CD14-positive monocyte (primary cell): ENCODE data around the gene PRKACG. TPM values are rescaled to one million over a fixed set of nuclear protein-coding genes. Genes with fewer than 3 reads are reported as not detected.

Source experiments
- DNase-seq, 3 donors: peaks; one replicate each; pipeline ENCODE4 v3.0.0-alpha.2; 2011 to 2022
- H2AFZ ChIP-seq: 2 replicates; pipeline ENCODE4 v1.6.0; 2012; ENCODE audit warnings: mild to moderate bottlenecking, low read depth, low read length, inconsistent platforms; ENCODE audit not compliant: insufficient read depth, poor library complexity, severe bottlenecking
- H3K27ac ChIP-seq, 2 donors: 1 replicate in 1 of 2; 2 replicates in 1 of 2; pipeline ENCODE4 v1.5.1; 2012 to 2013; ENCODE audit warnings: low read length in 2 of 2, control low read depth in 1 of 2, inconsistent platforms in 1 of 2, low read depth in 1 of 2, mild to moderate bottlenecking in 1 of 2
- H3K27me3 ChIP-seq, 2 donors: one replicate each; pipeline versions ENCODE4 v1.6.0 to v1.6.1; 2011 to 2013; ENCODE audit warnings: low read length in 2 of 2; ENCODE audit not compliant: control insufficient read depth in 2 of 2, insufficient read depth in 2 of 2
- H3K36me3 ChIP-seq, 2 donors: replicated peaks in 1 of 2; 1 replicate in 1 of 2; 2 replicates in 1 of 2; pipeline versions ENCODE4 v1.5.1 to v1.6.1; 2012 to 2013; ENCODE audit warnings: low read length in 2 of 2, control low read depth in 1 of 2, inconsistent platforms in 1 of 2, mild to moderate bottlenecking in 1 of 2; ENCODE audit not compliant: insufficient read depth in 2 of 2, control insufficient read depth in 1 of 2
- H3K4me1 ChIP-seq, 2 donors: 1 replicate in 1 of 2; 2 replicates in 1 of 2; pipeline versions ENCODE4 v1.5.1 to v1.6.1; 2012 to 2013; ENCODE audit warnings: low read length in 2 of 2, control low read depth in 1 of 2, inconsistent platforms in 1 of 2, mild to moderate bottlenecking in 1 of 2, moderate library complexity in 1 of 2; ENCODE audit not compliant: insufficient read depth in 2 of 2, control insufficient read depth in 1 of 2
- H3K4me2 ChIP-seq: replicated peaks from 2 replicates; pipeline ENCODE3; 2012; ENCODE audit warnings: low read length, moderate library complexity, mild to moderate bottlenecking; ENCODE audit not compliant: poor library complexity, severe bottlenecking; ENCODE audit errors: extremely low read depth
- H3K4me3 ChIP-seq, 3 experiments: fragments of 200-600 bp in 1 of 3; sonication (generic) in 1 of 3; replicated peaks in 1 of 3; 1 replicate in 2 of 3; 2 replicates in 1 of 3; pipeline ENCODE4 v1.5.1; 2011 to 2013; ENCODE audit warnings: low read length in 3 of 3, mild to moderate bottlenecking in 3 of 3, control low read depth in 2 of 3, low read depth in 2 of 3, inconsistent platforms in 1 of 3, moderate library complexity in 1 of 3
- H3K79me2 ChIP-seq: 2 replicates; pipeline ENCODE4 v1.6.0; 2012; ENCODE audit warnings: mild to moderate bottlenecking, control low read depth, inconsistent platforms, low read length, moderate library complexity; ENCODE audit not compliant: insufficient read depth
- H3K9ac ChIP-seq: 2 replicates; pipeline ENCODE4 v1.6.0; 2017; ENCODE audit warnings: low read length, mild to moderate bottlenecking; ENCODE audit not compliant: insufficient read depth, poor library complexity, severe bottlenecking
- H3K9me3 ChIP-seq, 2 donors: replicated peaks in 1 of 2; 1 replicate in 1 of 2; 2 replicates in 1 of 2; pipeline versions ENCODE4 v1.5.1 to v1.6.1; 2012 to 2013; ENCODE audit warnings: low read length in 2 of 2, control low read depth in 1 of 2; ENCODE audit not compliant: control insufficient read depth in 1 of 2, insufficient read depth in 1 of 2
- H4K20me1 ChIP-seq: 2 replicates; pipeline ENCODE4 v1.6.0; 2012; ENCODE audit warnings: mild to moderate bottlenecking, low read length, control low read depth, moderate library complexity; ENCODE audit not compliant: insufficient read depth
- H3K27ac Mint-ChIP-seq, 7 donors: one replicate each; pipeline ENCODE4 v1.8.0; 2020; ENCODE audit warnings: mild to moderate bottlenecking in 7 of 7, mixed read lengths in 7 of 7, moderate library complexity in 6 of 7, inconsistent platforms in 2 of 7
- H3K27me3 Mint-ChIP-seq, 3 donors: one replicate each; pipeline ENCODE4 v1.8.0; 2021 to 2022; ENCODE audit warnings: low read depth in 3 of 3, mild to moderate bottlenecking in 3 of 3, mixed read lengths in 3 of 3, moderate library complexity in 3 of 3, inconsistent platforms in 1 of 3
- H3K36me3 Mint-ChIP-seq, 2 donors: one replicate each; pipeline ENCODE4 v1.8.0; 2020; ENCODE audit warnings: mixed read lengths in 2 of 2, inconsistent platforms in 1 of 2, mild to moderate bottlenecking in 1 of 2
- H3K4me1 Mint-ChIP-seq: one replicate; pipeline ENCODE4 v1.8.0; 2020; ENCODE audit warnings: mild to moderate bottlenecking, mixed read lengths
- H3K4me3 Mint-ChIP-seq, 2 donors: one replicate each; pipeline ENCODE4 v1.8.0; 2020; ENCODE audit warnings: mild to moderate bottlenecking in 2 of 2, mixed read lengths in 2 of 2, moderate library complexity in 1 of 2
- H3K9me3 Mint-ChIP-seq, 7 donors: one replicate each; pipeline ENCODE4 v1.8.0; 2020 to 2022; ENCODE audit warnings: mixed read lengths in 7 of 7, mild to moderate bottlenecking in 6 of 7, moderate library complexity in 6 of 7, inconsistent platforms in 2 of 7
- WGBS: methylation state at CpG from one replicate; pipeline ENCODE4 v1.1.5; 2013; ENCODE audit warnings: missing lambda C conversion rate; ENCODE audit not compliant: insufficient coverage; 5-methylcytosine and 5-hydroxymethylcytosine counted together
- intact Hi-C, 2 donors: fragments of 100-400 bp; cut with micrococcal nuclease; formaldehyde crosslinking; loops; one replicate each; pipeline versions ENCODE4 v1.15.0 to v1.15.1; 2023
- polyA plus RNA-seq, 3 donors: library from polyadenylated mRNA; depleted of rRNA in 1 of 3; unstranded in 2 of 3; stranded (reverse) in 1 of 3; fragments of 300-500 nt in 2 of 3; fragments of >200 nt in 1 of 3; fragmentation: Illumina TruSeq in 2 of 3; gene quantifications; 1 replicate in 2 of 3; 2 replicates in 1 of 3; pipeline ENCODE4 v1.2.3, GENCODE V29; 2012 to 2021
- TF ChIP-seq, protein P1 (sequence below): fragments of 200-600 bp; IDR thresholded peaks from one replicate; pipeline ENCODE4 v1.8.0; 2022; ENCODE audit warnings: antibody characterized with exemption, mild to moderate bottlenecking

PRKACG gene
- polyA plus RNA-seq, 3 donors = not detected

DNA sequence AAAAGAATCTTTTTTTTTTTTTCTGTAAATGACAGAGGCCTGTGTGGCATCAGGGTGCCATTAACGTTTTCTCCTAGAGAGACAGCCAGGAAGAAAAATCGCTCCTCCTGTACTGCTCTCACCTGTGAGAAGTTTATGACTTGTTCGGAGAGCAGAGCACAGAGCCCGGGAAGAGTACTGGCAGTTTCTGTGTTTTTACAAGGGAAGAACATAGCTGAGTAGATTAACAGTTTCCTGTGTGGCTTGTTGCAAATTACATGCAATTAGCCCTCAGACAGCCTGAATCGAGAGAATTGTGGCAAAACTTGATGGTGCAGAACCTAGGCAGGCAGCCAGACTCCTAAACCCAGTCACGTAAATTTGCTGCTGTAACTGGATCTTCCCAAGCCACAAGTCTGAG lies 32.1 kb downstream of the PRKACG start:
- peaks cover 0 to 4% of the 10 kb centered on the region in 2 donors for H3K36me3 Mint-ChIP-seq
- peaks cover 0 to under 1% (median 0%) of the 10 kb centered on the region in 7 donors for H3K9me3 Mint-ChIP-seq
- H3K4me3 ChIP-seq = no peak overlapping the region
- WGBS = 0% methylated on average over 5 of the region's 6 CpGs
- DNase-seq = no peak
- no peaks in the 10 kb centered on the region for H4K20me1 ChIP-seq
- H3K4me1 Mint-ChIP-seq = peaks cover 66% of the 10 kb centered on the region
- H3K27me3 Mint-ChIP-seq = no peaks in the 10 kb centered on the region
- H3K9ac ChIP-seq = no peak overlapping the region
- no peaks in the 10 kb centered on the region for H3K27me3 ChIP-seq
- no peak overlapping the region for H2AFZ ChIP-seq
- H3K36me3 ChIP-seq = no peaks in the 10 kb centered on the region
- H3K9me3 ChIP-seq = no peaks in the 10 kb centered on the region
- peak overlapping the region in 1 of 2 donors; percentile 20 for H3K27ac ChIP-seq
- TF ChIP-seq, protein P1, sequence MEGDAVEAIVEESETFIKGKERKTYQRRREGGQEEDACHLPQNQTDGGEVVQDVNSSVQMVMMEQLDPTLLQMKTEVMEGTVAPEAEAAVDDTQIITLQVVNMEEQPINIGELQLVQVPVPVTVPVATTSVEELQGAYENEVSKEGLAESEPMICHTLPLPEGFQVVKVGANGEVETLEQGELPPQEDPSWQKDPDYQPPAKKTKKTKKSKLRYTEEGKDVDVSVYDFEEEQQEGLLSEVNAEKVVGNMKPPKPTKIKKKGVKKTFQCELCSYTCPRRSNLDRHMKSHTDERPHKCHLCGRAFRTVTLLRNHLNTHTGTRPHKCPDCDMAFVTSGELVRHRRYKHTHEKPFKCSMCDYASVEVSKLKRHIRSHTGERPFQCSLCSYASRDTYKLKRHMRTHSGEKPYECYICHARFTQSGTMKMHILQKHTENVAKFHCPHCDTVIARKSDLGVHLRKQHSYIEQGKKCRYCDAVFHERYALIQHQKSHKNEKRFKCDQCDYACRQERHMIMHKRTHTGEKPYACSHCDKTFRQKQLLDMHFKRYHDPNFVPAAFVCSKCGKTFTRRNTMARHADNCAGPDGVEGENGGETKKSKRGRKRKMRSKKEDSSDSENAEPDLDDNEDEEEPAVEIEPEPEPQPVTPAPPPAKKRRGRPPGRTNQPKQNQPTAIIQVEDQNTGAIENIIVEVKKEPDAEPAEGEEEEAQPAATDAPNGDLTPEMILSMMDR = no peak
- no peaks in the 10 kb centered on the region for H3K79me2 ChIP-seq
- no peak overlapping the region for H3K4me2 ChIP-seq
- intact Hi-C loops = no loop called here
- no peak overlapping the region for H3K4me3 Mint-ChIP-seq
- H3K27ac Mint-ChIP-seq = peak overlapping the region in 3 of 7 donors; percentile 6 to 41 (median 26)
- H3K4me1 ChIP-seq = peaks cover 49 to 52% of the 10 kb centered on the region in 2 donors

DNA sequence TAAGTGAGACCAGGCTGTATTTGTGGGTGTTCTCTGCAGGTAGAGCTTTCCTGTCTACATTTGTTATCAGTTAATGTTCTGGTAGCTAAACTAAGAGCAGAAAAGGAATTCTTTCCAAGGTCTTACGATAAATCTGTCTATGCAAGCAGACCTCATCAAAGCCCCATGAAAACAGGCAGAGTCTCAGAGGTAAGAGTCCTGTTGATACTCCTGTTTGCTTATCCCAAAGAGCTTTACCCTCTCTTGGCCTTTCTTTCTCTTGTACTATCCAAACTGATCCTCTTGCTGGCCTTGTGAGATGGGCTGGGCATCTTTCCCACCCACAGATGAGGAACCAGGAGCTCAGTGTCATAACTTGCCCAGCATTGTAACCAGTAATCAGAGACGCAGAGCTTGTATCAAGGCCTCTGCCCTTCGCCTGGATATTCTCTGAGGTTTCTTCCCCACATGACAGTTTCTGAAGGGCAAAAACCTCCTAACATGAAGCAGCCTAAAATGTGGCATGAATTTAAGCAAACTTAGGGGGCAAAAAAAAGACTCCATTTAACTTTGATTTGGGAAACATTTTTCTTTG lies 33.5 kb downstream of the PRKACG start:
- Histone ChIP-seq H3K27ac (peak overlapping the region in 1 of 2 donors; percentile 69), H3K9me3 (no peaks in the 10 kb centered on the region), H4K20me1 (no peaks in the 10 kb centered on the region), H3K36me3 (no peaks in the 10 kb centered on the region), H3K9ac (no peak overlapping the region), H3K27me3 (no peaks in the 10 kb centered on the region), H3K79me2 (peaks cover 2% of the 10 kb centered on the region), H3K4me3 (no peak overlapping the region), H2AFZ (peak overlapping the region; percentile 75), H3K4me1 (peaks cover 62 to 64% of the 10 kb centered on the region in 2 donors), H3K4me2 (no peak overlapping the region)
- TF ChIP-seq, protein P1 = no peak
- H3K4me1 Mint-ChIP-seq = peaks cover 75% of the 10 kb centered on the region
- WGBS = 100% methylated on average over 1 of the region's 3 CpGs
- H3K27me3 Mint-ChIP-seq = peaks cover 0 to 2% (median 0%) of the 10 kb centered on the region in 3 donors
- H3K27ac Mint-ChIP-seq = peak overlapping the region; percentile 62 to 89 (median 80)
- DNase-seq = peak in 1 of 3 donors; percentile 16
- peak overlapping the region in 1 of 2 donors; percentile 47 for H3K4me3 Mint-ChIP-seq
- peaks cover 0 to 2% (median 0%) of the 10 kb centered on the region in 7 donors for H3K9me3 Mint-ChIP-seq
- intact Hi-C loops = no loop called here
- peaks cover 2% of the 10 kb centered on the region in 2 donors for H3K36me3 Mint-ChIP-seq
